Measurements from ENCODE around the gene ACSF2. TPM values are rescaled to one million over a fixed set of nuclear protein-coding genes. Genes with fewer than 3 reads are reported as not detected.

ACSF2 gene
- total RNA-seq, 1 experiment from 2014 or later = 12.2 TPM

DNA sequence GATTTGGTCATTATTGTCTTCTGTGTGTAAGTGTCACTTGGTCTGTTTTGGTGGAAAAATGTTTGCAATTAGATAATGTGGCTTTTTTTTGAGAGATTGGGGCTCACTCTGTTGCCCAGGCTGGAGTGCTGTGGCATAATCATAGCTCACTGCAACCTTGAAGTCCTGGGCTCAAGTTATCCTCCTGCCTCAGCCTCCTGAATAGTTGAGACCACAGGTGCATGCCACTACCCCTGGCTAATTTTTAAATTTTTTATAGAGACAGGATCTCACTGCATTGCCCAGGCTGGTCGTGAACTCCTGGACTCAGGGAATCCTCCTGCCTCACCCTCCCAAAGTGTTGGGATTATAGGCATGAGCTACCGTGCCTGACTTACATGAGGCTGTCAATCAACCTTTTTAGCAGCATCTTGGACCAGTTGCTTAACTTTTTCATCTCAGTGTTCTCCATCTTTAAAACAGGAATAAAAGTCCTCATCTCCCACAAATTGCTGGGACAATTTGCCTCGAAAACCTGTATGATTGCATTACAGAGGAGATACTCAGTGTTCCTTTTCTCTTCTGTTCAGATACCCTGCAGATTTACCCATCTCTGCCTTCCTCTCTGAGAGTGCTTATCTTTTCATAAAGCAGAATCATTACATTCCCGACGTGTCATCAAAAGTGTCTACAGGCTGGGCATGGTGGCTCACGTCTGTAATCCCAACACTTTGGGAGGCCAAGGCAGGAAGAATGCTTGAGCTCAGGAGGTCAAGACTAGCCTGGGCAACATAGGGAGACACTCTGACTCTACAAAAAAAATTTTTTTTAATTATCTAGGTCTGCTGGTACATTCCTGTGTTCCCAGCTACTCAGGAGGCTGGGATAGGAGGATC is 19.1 kb downstream of the ACSF2 start:
- H3K79me1 ChIP-seq (ENCODE audit: insufficient read depth, low read depth, low read length, poor library complexity, severe bottlenecking) = no peaks in the 10 kb centered on the region
- H4K8ac ChIP-seq (replicated peaks; ENCODE audit: insufficient read length, low read depth, low read length) = no peak overlapping the region
- H2BK5ac ChIP-seq (ENCODE audit: insufficient read length, low read length) = no peak overlapping the region
- no peak for DNase-seq
- H2BK20ac ChIP-seq (ENCODE audit: low read depth, low read length, poor library complexity, severe bottlenecking) = no peak overlapping the region
- no peaks in the 10 kb centered on the region for H3K4me1 ChIP-seq (ENCODE audit: insufficient read depth, low read length)
- no peak overlapping the region for H3K4me3 Mint-ChIP-seq
- no peak overlapping the region for H2BK12ac ChIP-seq (ENCODE audit: insufficient read length, low read depth, low read length)
- no peaks in the 10 kb centered on the region for H3K27me3 Mint-ChIP-seq (ENCODE audit: low read depth)
- no peak overlapping the region for H3K27ac Mint-ChIP-seq
- H3K9me3 ChIP-seq (ENCODE audit: control insufficient read depth, low read depth, low read length) = no peaks in the 10 kb centered on the region
- H3K23ac ChIP-seq (ENCODE audit: insufficient read length, low read depth, low read length) = no peak overlapping the region
- WGBS (ENCODE audit: extremely low coverage, insufficient read length, low lambda C conversion rate) = no CpG with 5 or more reads among the region's 6 CpGs
- H3T11ph ChIP-seq (ENCODE audit: low read length) = no peak overlapping the region
- no peak overlapping the region for H3K9ac ChIP-seq (ENCODE audit: extremely low read depth, insufficient read length, low read length)
- no peak overlapping the region for H2BK15ac ChIP-seq (ENCODE audit: low read depth, low read length)
- no peaks in the 10 kb centered on the region for H3K79me2 ChIP-seq (ENCODE audit: insufficient read depth, low read length)
- H3K36me3 Mint-ChIP-seq (ENCODE audit: insufficient read depth in 1 of 3, low read depth in 3 of 3) = no peaks in the 10 kb centered on the region
- H4K5ac ChIP-seq (ENCODE audit: insufficient read length, low read depth, low read length) = no peak overlapping the region
- no peak overlapping the region for H3K4ac ChIP-seq (ENCODE audit: low read depth, low read length)
- no peak overlapping the region for H3K27ac ChIP-seq (ENCODE audit: insufficient read length, low read depth, low read length)
- H4K91ac ChIP-seq (ENCODE audit: insufficient read length, low read depth, low read length) = no peak overlapping the region
- no peak overlapping the region for H3K56ac ChIP-seq (ENCODE audit: insufficient read length, low read depth, low read length)
- H3K9me3 Mint-ChIP-seq = no peaks in the 10 kb centered on the region
- TF ChIP-seq, protein P1, sequence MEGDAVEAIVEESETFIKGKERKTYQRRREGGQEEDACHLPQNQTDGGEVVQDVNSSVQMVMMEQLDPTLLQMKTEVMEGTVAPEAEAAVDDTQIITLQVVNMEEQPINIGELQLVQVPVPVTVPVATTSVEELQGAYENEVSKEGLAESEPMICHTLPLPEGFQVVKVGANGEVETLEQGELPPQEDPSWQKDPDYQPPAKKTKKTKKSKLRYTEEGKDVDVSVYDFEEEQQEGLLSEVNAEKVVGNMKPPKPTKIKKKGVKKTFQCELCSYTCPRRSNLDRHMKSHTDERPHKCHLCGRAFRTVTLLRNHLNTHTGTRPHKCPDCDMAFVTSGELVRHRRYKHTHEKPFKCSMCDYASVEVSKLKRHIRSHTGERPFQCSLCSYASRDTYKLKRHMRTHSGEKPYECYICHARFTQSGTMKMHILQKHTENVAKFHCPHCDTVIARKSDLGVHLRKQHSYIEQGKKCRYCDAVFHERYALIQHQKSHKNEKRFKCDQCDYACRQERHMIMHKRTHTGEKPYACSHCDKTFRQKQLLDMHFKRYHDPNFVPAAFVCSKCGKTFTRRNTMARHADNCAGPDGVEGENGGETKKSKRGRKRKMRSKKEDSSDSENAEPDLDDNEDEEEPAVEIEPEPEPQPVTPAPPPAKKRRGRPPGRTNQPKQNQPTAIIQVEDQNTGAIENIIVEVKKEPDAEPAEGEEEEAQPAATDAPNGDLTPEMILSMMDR (conservative IDR thresholded peaks at IDR 0.05) = no peak
- H3K14ac ChIP-seq (ENCODE audit: insufficient read depth, low read length) = no peak overlapping the region
- no peaks in the 10 kb centered on the region for H3K23me2 ChIP-seq (ENCODE audit: insufficient read length, low read depth, low read length, poor library complexity, severe bottlenecking)
- H4K20me1 ChIP-seq (ENCODE audit: control insufficient read depth, insufficient read depth, insufficient read length) = no peaks in the 10 kb centered on the region
- no peak overlapping the region for H2AK5ac ChIP-seq (ENCODE audit: insufficient read length, low read length)
- H3K27me3 ChIP-seq (ENCODE audit: insufficient read depth, low read length) = no peaks in the 10 kb centered on the region
- no peak overlapping the region for H2BK120ac ChIP-seq (ENCODE audit: low read depth, low read length, poor library complexity, severe bottlenecking)
- H3K4me1 Mint-ChIP-seq = peaks cover 11 to 12% of the 10 kb centered on the region in 2 experiments
- no peak overlapping the region for H2AFZ ChIP-seq (ENCODE audit: low read length)
- no peak overlapping the region for H3K18ac ChIP-seq (ENCODE audit: insufficient read length, low read depth, low read length)
- no peak overlapping the region for H3K4me2 ChIP-seq (ENCODE audit: insufficient read depth, insufficient read length, low read length)
